Stomach (tissue), 9 donors: ENCODE results near the gene ARPC1B. TPM values are rescaled to one million over a fixed set of nuclear protein-coding genes. Genes with fewer than 3 reads are reported as not detected.
"Not testable (repeated sequence)": the region's sequence is repeated elsewhere in the genome, so short reads cannot be mapped to it uniquely, and the experiment has no call there.

Source experiments
- DNase-seq, 2 donors: peaks; one replicate each; pipeline versions ENCODE4 v3.0.0 to v3.0.0-alpha.2; 2013 to 2019
- H3K27ac ChIP-seq, 5 donors: fragments of 200-600 bp in 4 of 5; sonication (generic) in 4 of 5; one replicate each; pipeline ENCODE4 v1.5.1; 2013 to 2019; ENCODE audit warnings: mild to moderate bottlenecking in 1 of 5, moderate library complexity in 1 of 5
- H3K27me3 ChIP-seq, 3 donors: fragments of 200-600 bp; sonication (generic); one replicate each; pipeline ENCODE4 v1.5.1; 2017 to 2019; ENCODE audit warnings: mixed run types in 1 of 3
- H3K36me3 ChIP-seq, 4 donors: fragments of 200-600 bp; sonication (generic); 1 replicate in 3 of 4; 2 replicates in 1 of 4; pipeline ENCODE4 v1.5.1; 2016 to 2019
- H3K4me1 ChIP-seq, 4 donors: fragments of 200-600 bp; sonication (generic); one replicate each; pipeline ENCODE4 v1.5.1; 2016 to 2019
- H3K4me3 ChIP-seq, 4 donors: fragments of 200-600 bp; sonication (generic) in 3 of 4; one replicate each; pipeline ENCODE4 v1.5.1; 2016 to 2019; ENCODE audit warnings: mild to moderate bottlenecking in 1 of 4
- H3K9me3 ChIP-seq, 4 donors: fragments of 200-600 bp; sonication (generic); one replicate each; pipeline ENCODE4 v1.5.1; 2016 to 2019
- CTCF ChIP-seq, 7 experiments: fragments of 450-650 bp in 4 of 7; fragments of 200-600 bp in 3 of 7; sonication (generic) in 3 of 7; IDR thresholded peaks; one replicate each; pipeline ENCODE4 v1.5.1; 2016 to 2019; ENCODE audit warnings: antibody characterized with exemption in 7 of 7, control low read depth in 2 of 7, mild to moderate bottlenecking in 1 of 7
- EP300 ChIP-seq: sonication (generic); formaldehyde crosslinking; IDR thresholded peaks from one replicate; pipeline ENCODE4 v1.6.1; 2017; ENCODE audit warnings: antibody characterized with exemption
- POLR2A ChIP-seq, 4 donors: fragments of 450-650 bp; IDR thresholded peaks; one replicate each; pipeline ENCODE4 v1.6.1; 2016; ENCODE audit warnings: antibody characterized with exemption in 4 of 4, control low read depth in 2 of 4, mild to moderate bottlenecking in 1 of 4, moderate library complexity in 1 of 4
- POLR2AphosphoS5 ChIP-seq, 3 donors: sonication (generic); formaldehyde crosslinking; IDR thresholded peaks; one replicate each; pipeline ENCODE4 v1.6.1; 2016; ENCODE audit warnings: antibody characterized with exemption in 3 of 3
- whole genome bisulfite sequencing, 5 donors: extraction: QIAGEN DNeasy Blood & Tissue Kit in 3 of 5; methylation state at CpG; one replicate each; pipeline versions ENCODE4 v1.1.5 to v1.1.7; 2013 to 2018; 5-methylcytosine and 5-hydroxymethylcytosine counted together
- intact Hi-C: fragments of 100-400 bp; cut with DNase I; formaldehyde crosslinking; loops from one replicate; pipeline ENCODE4 v1.15.1; 2023; ENCODE audit warnings: low total_unique reads
- polyA plus RNA-seq, 3 donors: library from polyadenylated mRNA; stranded (reverse); fragments of 200-250 nt; gene quantifications; one replicate each; pipeline ENCODE4 v1.2.3, GENCODE V29; 2013
- total RNA-seq, 5 donors: library from RNA; depleted of rRNA; stranded (reverse); fragments of >200 nt; gene quantifications; one replicate each; pipeline versions ENCODE4 v1.1.0 to v1.2.3, GENCODE V29; 2014 to 2016
- donor health status: healthy with polysubstance abuse.
- donor health status: Bipolar disorder and iron deficiency.
- donor health status: healthy.

ARPC1B gene
- total and polyA plus RNA-seq, 8 donors = 25.1 to 229 (median 110) TPM

- TF ChIP-seq EP300 (no peak), POLR2AphosphoS5 (IDR thresholded peaks at IDR 0.05) (no peak), POLR2A (IDR thresholded peaks at IDR 0.05) (no peak), CTCF (IDR thresholded peaks at IDR 0.05) (no peak)
- Histone ChIP-seq H3K4me1 (no peaks in the 10 kb centered on the region), H3K27me3 (no peaks in the 10 kb centered on the region), H3K9me3 (no peaks in the 10 kb centered on the region), H3K27ac (no peak overlapping the region), H3K4me3 (no peak overlapping the region), H3K36me3 (peaks cover 62 to 99% (median 98%) of the 10 kb centered on the region in 4 donors)
- no peak for DNase-seq
- intact Hi-C loops = no loop called here
- WGBS, 5 donors = 92 to 95% (median 94%) methylated on average over 13 of the region's 13 CpGs
Observed at GRCh38 chr7:99344061-99344647, 30.4 kb upstream of the ARPC1B start.

GRCh38 chr7:99350641-99351040 is 23.9 kb upstream of the ARPC1B start:
- not testable (repeated sequence) for H3K4me3 ChIP-seq

GRCh38 chr7:99352247-99352646 is 22.3 kb upstream of the ARPC1B start:
- H3K4me3 ChIP-seq = no peak overlapping the region
- no peak for TF ChIP-seq POLR2AphosphoS5 (IDR thresholded peaks at IDR 0.05)
- no peak overlapping the region for H3K27ac ChIP-seq
- WGBS, 5 donors = 91 to 98% (median 95%) methylated on average over 5 of the region's 5 CpGs
- H3K27me3 ChIP-seq = no peaks in the 10 kb centered on the region
- no peaks in the 10 kb centered on the region for H3K9me3 ChIP-seq
- no peaks in the 10 kb centered on the region for H3K4me1 ChIP-seq
- no peak for DNase-seq
- H3K36me3 ChIP-seq = peaks cover 85 to 100% (median 100%) of the 10 kb centered on the region in 4 donors
- intact Hi-C loops = no loop called here

More at GRCh38 chr7:99350641-99351040, 23.9 kb upstream of the ARPC1B start:
- peak in 1 of 2 donors; percentile 18 for DNase-seq
- intact Hi-C loops, H3K9me3 ChIP-seq, H3K4me1 ChIP-seq, H3K27ac ChIP-seq, H3K27me3 ChIP-seq: not testable (repeated sequence)
- WGBS, 5 donors = 85 to 100% (median 98%) methylated on average over 3 of the region's 3 CpGs
- peaks cover 77 to 100% (median 100%) of the 10 kb centered on the region in 4 donors for H3K36me3 ChIP-seq

- no peak for TF ChIP-seq POLR2A (IDR thresholded peaks at IDR 0.05)
- TF ChIP-seq EP300 = no peak
- TF ChIP-seq POLR2AphosphoS5 (IDR thresholded peaks at IDR 0.05) = no peak
- TF ChIP-seq CTCF (IDR thresholded peaks at IDR 0.05) = no peak
- Histone ChIP-seq H3K27me3 (no peaks in the 10 kb centered on the region), H3K4me3 (no peak overlapping the region), H3K36me3 (peaks cover 88 to 100% (median 100%) of the 10 kb centered on the region in 4 donors), H3K4me1 (no peaks in the 10 kb centered on the region), H3K9me3 (no peaks in the 10 kb centered on the region), H3K27ac (no peak overlapping the region)
- 88 to 97% (median 93%) methylated on average over 7 of the region's 7 CpGs for WGBS, 5 donors
- intact Hi-C loops = no loop called here
- DNase-seq = no peak
Observed at GRCh38 chr7:99355098-99355497, 19.4 kb upstream of the ARPC1B start.

- no peak overlapping the region for H3K4me3 ChIP-seq
- no peaks in the 10 kb centered on the region for H3K27me3 ChIP-seq
- no peaks in the 10 kb centered on the region for H3K4me1 ChIP-seq
- TF ChIP-seq EP300 (no peak), CTCF (IDR thresholded peaks at IDR 0.05) (no peak), POLR2A (IDR thresholded peaks at IDR 0.05) (no peak), POLR2AphosphoS5 (IDR thresholded peaks at IDR 0.05) (no peak)
- H3K36me3 ChIP-seq = peaks cover 88 to 100% (median 100%) of the 10 kb centered on the region in 4 donors
- 87 to 94% (median 92%) methylated on average over 16 of the region's 16 CpGs for WGBS, 5 donors
- intact Hi-C loops = no loop called here
- DNase-seq = peak in 1 of 2 donors; percentile 54
- no peaks in the 10 kb centered on the region for H3K9me3 ChIP-seq
- no peak overlapping the region for H3K27ac ChIP-seq
Observed at GRCh38 chr7:99357701-99358490, 16.6 kb upstream of the ARPC1B start.

- intact Hi-C loops, H3K27ac ChIP-seq, DNase-seq, H3K27me3 ChIP-seq, H3K9me3 ChIP-seq, H3K4me1 ChIP-seq, H3K4me3 ChIP-seq: not testable (repeated sequence)
- 95 to 99% (median 96%) methylated on average over 11 to 15 of the region's 15 CpGs for WGBS, 5 donors
- peaks cover 87 to 100% (median 100%) of the 10 kb centered on the region in 4 donors for H3K36me3 ChIP-seq
Observed at GRCh38 chr7:99358521-99358920, 16.0 kb upstream of the ARPC1B start.
